ENCODE data around the gene TRIM45. TPM values are rescaled to one million over a fixed set of nuclear protein-coding genes. Genes with fewer than 3 reads are reported as not detected.

TRIM45 gene
- total RNA-seq, 1 experiment from 2014 or later, result 5.1 TPM

DNA sequence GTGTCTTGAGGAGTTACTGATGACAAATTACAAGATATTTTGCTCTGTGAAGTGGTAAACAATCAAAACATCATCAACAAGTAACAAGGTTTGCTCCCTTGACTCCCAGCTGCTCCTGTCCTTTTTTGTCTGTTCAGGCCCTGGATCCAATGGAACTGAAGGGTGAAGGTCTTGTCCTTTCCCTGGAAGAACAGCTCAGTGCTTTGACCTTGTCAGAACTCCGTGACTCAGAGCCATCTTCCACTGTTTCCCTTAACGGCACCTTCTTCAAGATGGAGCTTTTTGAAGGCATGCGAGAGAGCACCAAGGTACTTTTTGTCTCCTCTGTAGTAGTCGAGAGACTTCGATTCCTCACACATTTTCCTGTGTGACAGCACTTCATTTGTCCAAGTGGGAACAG, 29.0 kb downstream of the TRIM45 start:
- Mint-ChIP-seq H3K27me3 (ENCODE audit: insufficient read depth, unreplicated experiment) (no peaks in the 10 kb centered on the region), H3K4me1 (ENCODE audit: low read depth, unreplicated experiment) (no peaks in the 10 kb centered on the region), H3K27ac (ENCODE audit: unreplicated experiment) (no peak overlapping the region), H3K36me3 (ENCODE audit: insufficient read depth, unreplicated experiment) (peaks cover 29% of the 10 kb centered on the region), H3K4me3 (ENCODE audit: unreplicated experiment) (no peak overlapping the region), H3K9me3 (ENCODE audit: unreplicated experiment) (no peaks in the 10 kb centered on the region)
- ChIA-PET CTCF (interaction anchor here (0.9 to 2.4 kb wide), 2 partner anchors 36 to 192 kb away, joined by 3 to 5 read pairs; no protein-coding TSS in a partner anchor), POLR2A (interaction anchor here (0.6 kb wide), 1 partner anchor 27 kb away, joined by 4 read pairs; no protein-coding TSS in a partner anchor)
- intact Hi-C loops (cut with micrococcal nuclease; ENCODE audit: unreplicated experiment), result no loop called here
- no peaks in the 10 kb centered on the region for H3K27me3 ChIP-seq (replicated peaks; ENCODE audit: control insufficient read depth, insufficient read depth, low read length)
- DNase-seq, result no peak
- no peaks in the 10 kb centered on the region for H3K4me1 ChIP-seq
- no peaks in the 10 kb centered on the region; the same call in none of the 2 replicates for H3K36me3 ChIP-seq (ENCODE audit: control insufficient read depth, insufficient read depth, low read length)
- TF ChIP-seq, protein P1, sequence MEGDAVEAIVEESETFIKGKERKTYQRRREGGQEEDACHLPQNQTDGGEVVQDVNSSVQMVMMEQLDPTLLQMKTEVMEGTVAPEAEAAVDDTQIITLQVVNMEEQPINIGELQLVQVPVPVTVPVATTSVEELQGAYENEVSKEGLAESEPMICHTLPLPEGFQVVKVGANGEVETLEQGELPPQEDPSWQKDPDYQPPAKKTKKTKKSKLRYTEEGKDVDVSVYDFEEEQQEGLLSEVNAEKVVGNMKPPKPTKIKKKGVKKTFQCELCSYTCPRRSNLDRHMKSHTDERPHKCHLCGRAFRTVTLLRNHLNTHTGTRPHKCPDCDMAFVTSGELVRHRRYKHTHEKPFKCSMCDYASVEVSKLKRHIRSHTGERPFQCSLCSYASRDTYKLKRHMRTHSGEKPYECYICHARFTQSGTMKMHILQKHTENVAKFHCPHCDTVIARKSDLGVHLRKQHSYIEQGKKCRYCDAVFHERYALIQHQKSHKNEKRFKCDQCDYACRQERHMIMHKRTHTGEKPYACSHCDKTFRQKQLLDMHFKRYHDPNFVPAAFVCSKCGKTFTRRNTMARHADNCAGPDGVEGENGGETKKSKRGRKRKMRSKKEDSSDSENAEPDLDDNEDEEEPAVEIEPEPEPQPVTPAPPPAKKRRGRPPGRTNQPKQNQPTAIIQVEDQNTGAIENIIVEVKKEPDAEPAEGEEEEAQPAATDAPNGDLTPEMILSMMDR (IDR thresholded peaks at IDR 0.05; ENCODE audit: insufficient read depth in 1 of 2, low read depth in 1 of 2, low read length in 1 of 2, severe bottlenecking in 1 of 2, unreplicated experiment in 1 of 2), result no peak
- H3K4me3 ChIP-seq (ENCODE audit: low read depth, low read length), result no peak overlapping the region
- BruUV-seq (replicated peaks), result no TSS peak
- H3K9me3 ChIP-seq, result no peaks in the 10 kb centered on the region

DNA sequence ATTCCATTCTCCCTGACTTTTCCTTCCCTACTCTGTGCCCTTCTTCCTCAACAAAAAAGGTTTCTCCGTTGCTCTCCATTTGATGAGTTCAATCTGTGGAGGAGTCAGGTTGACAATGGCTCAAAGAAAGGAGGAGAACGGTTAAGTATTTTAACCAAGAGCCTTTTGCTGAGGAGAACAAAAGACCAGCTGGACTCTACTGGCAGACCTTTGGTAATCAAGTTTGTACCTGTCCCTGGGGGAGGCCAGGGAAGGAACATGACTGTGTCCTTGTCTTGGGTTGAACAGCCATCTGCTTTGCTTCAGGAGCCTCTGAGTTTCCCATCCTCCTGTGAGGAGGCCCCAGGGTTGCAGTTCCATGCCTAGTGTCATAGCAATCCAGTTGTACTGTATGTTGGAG, 31.6 kb downstream of the TRIM45 start:
- DNase-seq, result no peak
- Histone ChIP-seq H3K4me3 (ENCODE audit: low read depth, low read length) (no peak overlapping the region), H3K9me3 (no peaks in the 10 kb centered on the region), H3K27me3 (replicated peaks; ENCODE audit: control insufficient read depth, insufficient read depth, low read length) (no peaks in the 10 kb centered on the region), H3K4me1 (no peaks in the 10 kb centered on the region), H3K36me3 (ENCODE audit: control insufficient read depth, insufficient read depth, low read length) (no peaks in the 10 kb centered on the region; the same call in none of the 2 replicates)
- CTCF ChIA-PET, result no interaction called here
- no peak overlapping the region for H3K27ac Mint-ChIP-seq (ENCODE audit: unreplicated experiment)
- TF ChIP-seq, protein P1 (IDR thresholded peaks at IDR 0.05; ENCODE audit: insufficient read depth in 1 of 2, low read depth in 1 of 2, low read length in 1 of 2, severe bottlenecking in 1 of 2, unreplicated experiment in 1 of 2), result no peak
- H3K36me3 Mint-ChIP-seq (ENCODE audit: insufficient read depth, unreplicated experiment), result peaks cover 22% of the 10 kb centered on the region
- intact Hi-C loops (cut with micrococcal nuclease; ENCODE audit: unreplicated experiment), result no loop called here
- H3K4me1 Mint-ChIP-seq (ENCODE audit: low read depth, unreplicated experiment), result no peaks in the 10 kb centered on the region
- no TSS peak for BruUV-seq (replicated peaks)
- H3K27me3 Mint-ChIP-seq (ENCODE audit: insufficient read depth, unreplicated experiment), result no peaks in the 10 kb centered on the region
- no peak overlapping the region for H3K4me3 Mint-ChIP-seq (ENCODE audit: unreplicated experiment)
- H3K9me3 Mint-ChIP-seq (ENCODE audit: unreplicated experiment), result no peaks in the 10 kb centered on the region
- POLR2A ChIA-PET, result no interaction called here

DNA sequence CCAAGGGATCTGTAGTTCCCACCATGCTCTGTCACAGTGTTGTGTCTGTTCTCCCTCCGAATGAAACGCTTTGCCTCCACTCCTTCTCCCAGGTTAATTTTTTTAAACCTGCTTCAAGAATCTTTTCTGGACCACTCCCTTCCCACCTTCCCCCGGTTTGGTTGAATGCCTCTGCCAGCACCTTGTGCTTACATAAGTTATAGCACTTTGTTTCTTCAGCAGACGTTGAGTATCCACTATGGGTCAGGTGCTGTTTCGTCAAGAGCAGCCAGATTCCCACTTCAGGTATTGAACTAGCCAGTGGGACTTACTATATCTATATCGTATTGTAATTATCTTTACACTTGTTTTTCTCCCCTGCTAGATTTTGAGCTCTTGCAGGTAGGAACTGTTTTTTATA, 33.9 kb downstream of the TRIM45 start:
- Mint-ChIP-seq H3K9me3 (ENCODE audit: unreplicated experiment) (no peaks in the 10 kb centered on the region), H3K4me1 (ENCODE audit: low read depth, unreplicated experiment) (no peaks in the 10 kb centered on the region), H3K27ac (ENCODE audit: unreplicated experiment) (no peak overlapping the region), H3K4me3 (ENCODE audit: unreplicated experiment) (no peak overlapping the region), H3K36me3 (ENCODE audit: insufficient read depth, unreplicated experiment) (peaks cover 18% of the 10 kb centered on the region), H3K27me3 (ENCODE audit: insufficient read depth, unreplicated experiment) (no peaks in the 10 kb centered on the region)
- intact Hi-C loops (cut with micrococcal nuclease; ENCODE audit: unreplicated experiment), result no loop called here
- no peak for DNase-seq
- Histone ChIP-seq H3K4me1 (no peaks in the 10 kb centered on the region), H3K9me3 (no peaks in the 10 kb centered on the region), H3K4me3 (ENCODE audit: low read depth, low read length) (no peak overlapping the region), H3K36me3 (ENCODE audit: control insufficient read depth, insufficient read depth, low read length) (no peaks in the 10 kb centered on the region; the same call in 1 of the 2 replicates), H3K27me3 (replicated peaks; ENCODE audit: control insufficient read depth, insufficient read depth, low read length) (no peaks in the 10 kb centered on the region)
- BruUV-seq (replicated peaks), result no TSS peak
- TF ChIP-seq, protein P1 (IDR thresholded peaks at IDR 0.05; ENCODE audit: insufficient read depth in 1 of 2, low read depth in 1 of 2, low read length in 1 of 2, severe bottlenecking in 1 of 2, unreplicated experiment in 1 of 2), result no peak
- POLR2A ChIA-PET, result no interaction called here
- CTCF ChIA-PET, result no interaction called here

All from Caco-2 (cell line).